ENCODE results near the gene TMEM134.
A peak's percentile ranks its signal among the peaks of the same experiment; 100 is the strongest.

TMEM134 gene

DNA sequence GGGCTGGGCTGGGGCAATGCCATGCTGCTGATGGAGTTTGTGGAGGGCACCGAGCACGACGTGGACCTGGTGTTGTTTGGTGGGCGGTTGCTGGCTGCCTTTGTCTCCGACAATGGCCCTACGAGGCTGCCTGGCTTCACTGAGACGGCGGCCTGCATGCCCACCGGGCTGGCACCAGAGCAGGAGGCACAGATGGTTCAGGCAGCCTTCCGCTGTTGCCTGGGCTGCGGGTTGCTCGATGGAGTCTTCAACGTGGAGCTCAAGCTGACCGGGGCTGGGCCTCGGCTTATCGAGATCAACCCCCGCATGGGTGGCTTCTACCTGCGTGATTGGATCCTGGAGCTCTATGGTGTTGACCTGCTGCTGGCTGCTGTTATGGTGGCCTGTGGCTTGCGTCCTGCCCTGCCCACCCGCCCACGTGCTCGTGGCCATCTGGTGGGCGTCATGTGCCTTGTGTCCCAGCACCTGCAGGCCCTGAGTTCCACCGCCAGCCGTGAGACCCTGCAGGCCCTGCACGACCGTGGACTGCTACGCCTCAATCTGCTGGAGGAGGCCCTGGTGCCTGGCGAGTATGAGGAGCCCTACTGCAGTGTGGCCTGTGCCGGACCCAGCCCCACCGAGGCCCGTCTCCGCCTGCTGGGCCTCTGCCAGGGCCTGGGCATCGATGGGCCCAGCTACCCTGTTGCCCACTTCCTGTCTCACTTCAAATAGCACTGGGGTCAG, 45.0 kb downstream of the TMEM134 start:
- no peak for DNase-seq (ENCODE audit: low read depth in 2 of 3, low spot score in 2 of 3)

- DNase-seq (ENCODE audit: low read depth in 2 of 3, low spot score in 2 of 3) = no peak
Observed at GRCh38 chr11:67423466-67423865, 45.6 kb downstream of the TMEM134 start.

DNA sequence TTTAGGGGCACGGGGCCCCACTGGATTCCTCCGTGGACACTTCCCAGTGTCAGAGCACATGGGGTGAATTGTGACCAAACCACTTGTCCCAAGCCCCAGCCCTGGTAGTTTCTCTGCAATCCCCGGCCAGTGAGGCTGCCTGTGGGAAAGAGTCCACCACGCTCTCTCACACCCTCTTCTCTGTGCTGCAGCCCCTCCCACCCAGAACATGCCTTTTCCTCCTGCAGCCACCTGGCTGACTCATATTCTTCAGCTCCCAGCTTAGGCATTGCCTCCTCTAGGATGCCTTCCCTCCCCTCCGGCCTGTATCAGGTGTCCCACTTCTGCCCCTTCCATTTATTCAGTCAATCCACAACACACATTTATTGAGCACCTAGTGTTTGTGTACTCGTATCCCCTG, 46.2 kb downstream of the TMEM134 start:
- no peak for DNase-seq (ENCODE audit: low read depth in 2 of 3, low spot score in 2 of 3)

GRCh38 chr11:67421430-67422031, 47.5 kb downstream of the TMEM134 start:
- no peak for DNase-seq (ENCODE audit: low read depth in 2 of 3, low spot score in 2 of 3)

GRCh38 chr11:67420646-67421429, 48.2 kb downstream of the TMEM134 start:
- DNase-seq (ENCODE audit: low read depth in 2 of 3, low spot score in 2 of 3) = peak; percentile 98

GRCh38 chr11:67420147-67420645, 48.9 kb downstream of the TMEM134 start:
- no peak for DNase-seq (ENCODE audit: low read depth in 2 of 3, low spot score in 2 of 3)

- no peak for DNase-seq (ENCODE audit: low read depth in 2 of 3, low spot score in 2 of 3)
Observed at GRCh38 chr11:67419325-67420049, 49.6 kb downstream of the TMEM134 start.

GRCh38 chr11:67418476-67419281, 50.4 kb downstream of the TMEM134 start:
- no peak for DNase-seq (ENCODE audit: low read depth in 2 of 3, low spot score in 2 of 3)

- DNase-seq (ENCODE audit: low read depth in 2 of 3, low spot score in 2 of 3) = no peak
Observed at GRCh38 chr11:67417425-67417824, 51.6 kb downstream of the TMEM134 start.

- DNase-seq (ENCODE audit: low read depth in 2 of 3, low spot score in 2 of 3) = no peak
Observed at GRCh38 chr11:67416416-67417335, 52.4 kb downstream of the TMEM134 start.

DNA sequence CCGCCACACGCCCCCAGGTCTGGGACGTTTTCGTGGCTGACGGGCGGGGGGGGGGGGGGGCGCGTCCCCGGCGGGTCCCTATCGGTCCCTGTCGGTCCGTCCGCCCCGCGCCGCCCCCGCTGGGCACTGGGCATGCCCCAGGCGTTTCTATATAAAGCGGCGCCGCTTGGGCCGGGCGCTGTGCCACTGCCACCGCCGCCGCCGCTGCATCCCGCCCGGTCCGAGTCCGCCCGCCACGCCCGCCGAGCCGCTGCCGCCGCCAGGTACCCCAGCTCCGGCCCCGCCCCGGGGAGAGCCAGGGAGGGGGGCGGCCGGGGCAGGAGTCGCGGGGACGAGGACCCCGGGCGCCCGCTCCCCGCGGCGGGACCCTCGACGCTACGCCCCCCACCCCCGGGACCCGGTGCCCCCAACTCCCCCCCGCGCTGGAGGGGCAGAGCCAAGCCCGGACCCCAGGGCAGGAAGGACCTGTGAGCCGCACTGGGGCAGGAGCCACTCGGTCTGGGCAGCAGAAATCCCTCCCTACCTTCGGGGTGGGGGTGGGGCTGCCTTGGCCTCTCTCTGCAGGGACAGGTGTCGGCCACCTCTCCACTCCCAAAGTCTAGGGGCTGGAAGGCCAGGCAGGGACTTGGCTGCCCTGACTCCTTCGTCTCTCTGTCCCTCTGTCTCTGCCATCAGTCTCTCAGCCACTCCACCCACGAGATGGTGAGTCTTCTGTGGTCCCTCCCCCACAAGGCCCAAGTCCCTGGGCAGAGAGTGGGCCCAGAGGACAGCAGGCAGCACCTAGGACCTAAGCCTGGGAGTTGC, 53.3 kb downstream of the TMEM134 start, which contains the start of gene CARNS1:
CARNS1 (plus strand) TSS at position 178 of the 804 bp plus-strand sequence; CDS start at position 700, 522 bp downstream.
- no peak for DNase-seq (ENCODE audit: low read depth in 2 of 3, low spot score in 2 of 3)

DNA sequence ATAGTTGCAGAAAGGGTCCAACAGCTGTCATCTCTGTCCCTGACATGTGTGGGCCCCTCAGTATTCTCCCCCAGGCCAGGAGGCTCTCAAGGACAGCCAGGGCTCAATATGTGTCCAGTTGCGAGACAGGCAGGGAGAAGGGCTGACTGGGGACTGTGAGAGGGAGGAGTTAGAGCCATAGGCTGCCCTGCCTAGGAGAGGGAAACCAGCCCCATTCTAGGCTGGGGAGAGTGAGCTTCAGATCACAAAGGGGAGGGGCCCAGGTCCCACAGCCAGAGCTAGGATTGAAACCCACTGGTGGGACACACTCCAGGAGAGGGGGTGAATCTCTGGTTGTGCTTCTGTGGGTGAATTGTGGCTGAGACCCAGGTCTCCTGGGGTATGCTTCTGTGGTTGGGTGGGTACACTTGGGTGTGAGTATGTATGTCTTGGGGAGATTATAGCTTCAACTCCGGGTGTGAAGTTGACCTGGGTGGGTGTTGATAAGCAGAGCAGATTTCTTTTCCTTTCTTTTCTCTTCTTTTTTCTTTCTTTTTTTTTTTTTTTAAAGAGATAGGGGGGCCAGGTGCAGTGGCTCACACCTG, 55.7 kb downstream of the TMEM134 start:
- no peak for DNase-seq (ENCODE audit: low read depth in 2 of 3, low spot score in 2 of 3)

DNA sequence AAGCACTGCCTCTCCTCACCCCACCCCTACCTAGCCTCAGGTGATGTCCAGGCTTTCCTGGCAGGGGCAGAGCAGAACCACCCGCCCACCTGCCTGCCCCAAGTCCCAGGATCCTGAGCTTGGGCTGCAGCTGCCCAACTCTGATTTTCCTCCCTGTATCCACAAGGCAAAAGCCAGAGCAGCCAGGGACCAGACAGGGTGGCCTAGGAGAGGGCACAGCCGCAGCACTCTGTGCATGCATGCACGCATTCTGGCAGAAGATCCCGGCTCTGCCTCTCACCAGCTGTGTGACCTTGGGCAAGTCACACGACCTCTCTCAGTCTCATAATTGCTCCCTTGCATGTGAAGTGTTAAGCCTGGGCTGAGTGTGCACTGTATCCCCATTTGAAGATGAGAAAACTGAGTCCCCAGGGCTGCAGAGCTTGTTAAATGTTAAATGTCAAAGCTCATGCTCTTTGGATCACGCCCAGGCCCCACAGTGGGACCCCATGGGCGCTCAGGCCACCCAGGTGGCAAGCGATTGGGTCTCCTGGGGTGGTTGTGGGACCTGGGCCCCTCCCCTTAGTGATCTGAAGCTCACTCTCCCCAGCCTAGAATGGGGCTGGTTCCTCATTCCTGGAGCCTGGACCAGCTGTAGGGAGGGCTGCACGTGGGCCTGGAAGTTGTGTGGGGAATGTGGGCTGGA, 56.4 kb downstream of the TMEM134 start:
- no peak for DNase-seq (ENCODE audit: low read depth in 2 of 3, low spot score in 2 of 3)

DNA sequence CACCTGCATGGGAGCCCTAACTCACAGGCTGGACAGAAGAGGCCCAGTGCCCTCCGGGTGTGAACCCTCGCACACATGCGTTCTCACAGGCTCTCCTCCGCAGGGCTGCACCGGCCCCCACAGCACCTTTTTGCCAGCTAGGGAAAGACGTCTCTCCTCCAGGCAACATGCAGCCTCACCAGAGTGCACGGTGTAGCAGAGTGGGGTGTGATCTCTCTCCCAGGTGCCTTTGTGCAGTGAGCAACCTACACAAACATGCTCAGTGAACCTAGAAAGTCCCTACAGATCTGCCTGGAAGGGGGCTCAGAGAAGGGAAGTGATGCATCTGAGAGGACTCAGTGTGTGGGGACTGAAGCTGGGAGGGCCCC, 57.3 kb downstream of the TMEM134 start:
- no peak for DNase-seq (ENCODE audit: low read depth in 2 of 3, low spot score in 2 of 3)
